GM08714 (cell line): ENCODE data around the gene HSF2BP.
A peak's percentile ranks its signal among the peaks of the same experiment; 100 is the strongest.
"Not testable (repeated sequence)": the region's sequence is repeated elsewhere in the genome, so short reads cannot be mapped to it uniquely, and the experiment has no call there.

Source experiments
- H3K4me3 ChIP-seq: fragments of 200-500 bp; sonication (Bioruptor generic); 2 replicates; pipeline ENCODE4 v1.5.1; 2014; ENCODE audit warnings: mild to moderate bottlenecking, low read length, inconsistent platforms
- ZNF274 ChIP-seq: IDR thresholded peaks from 2 replicates; pipeline ENCODE4 v1.6.1; 2012; ENCODE audit warnings: mild to moderate bottlenecking, low read depth, low read length

HSF2BP gene

GRCh38 chr21:43659136-43660000 lies at the start of gene HSF2BP, which contains the start of gene RRP1B:
HSF2BP (minus strand) TSS chr21:43659488; CDS start chr21:43658096, 1,392 bp downstream.
RRP1B (plus strand) TSS chr21:43659560; CDS start chr21:43659665, 105 bp downstream.
- no peak for TF ChIP-seq ZNF274
- H3K4me3 ChIP-seq: peak within 1 kb of the TSS; percentile 76

DNA sequence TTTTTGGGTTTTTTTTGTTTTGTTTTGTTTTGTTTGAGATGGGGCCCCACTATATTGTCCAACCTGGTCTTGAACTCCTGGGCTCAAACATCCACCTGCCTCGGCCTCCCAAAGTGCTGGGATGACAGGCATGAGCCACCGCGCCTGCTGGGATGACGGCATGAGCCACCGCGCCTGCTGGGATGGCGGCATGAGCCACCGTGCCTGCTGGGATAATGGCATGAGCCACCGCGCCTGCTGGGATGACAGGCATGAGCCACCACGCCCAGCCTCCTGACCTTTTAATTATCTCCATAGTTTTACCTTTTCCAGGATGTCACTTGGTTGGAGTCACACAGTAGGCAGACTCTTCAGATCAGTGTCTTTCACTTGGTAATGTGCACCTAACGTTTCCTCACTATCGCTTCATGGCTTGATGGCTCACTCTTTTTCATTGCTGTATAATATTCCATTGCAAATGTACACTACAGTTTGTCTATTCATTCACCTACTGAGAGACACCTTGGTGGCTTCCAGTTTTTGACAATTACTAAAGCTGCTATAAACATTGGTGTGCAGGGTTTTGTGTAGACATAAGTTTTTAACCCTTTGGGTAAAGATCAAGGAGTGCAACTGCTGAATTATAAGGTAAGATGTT lies 49.6 kb upstream of the HSF2BP start:
- H3K4me3 ChIP-seq: no peak overlapping the region
- no peak for TF ChIP-seq ZNF274

GRCh38 chr21:43707462-43707861 lies 48.2 kb upstream of the HSF2BP start:
- H3K4me3 ChIP-seq: no peak overlapping the region
- no peak for TF ChIP-seq ZNF274

DNA sequence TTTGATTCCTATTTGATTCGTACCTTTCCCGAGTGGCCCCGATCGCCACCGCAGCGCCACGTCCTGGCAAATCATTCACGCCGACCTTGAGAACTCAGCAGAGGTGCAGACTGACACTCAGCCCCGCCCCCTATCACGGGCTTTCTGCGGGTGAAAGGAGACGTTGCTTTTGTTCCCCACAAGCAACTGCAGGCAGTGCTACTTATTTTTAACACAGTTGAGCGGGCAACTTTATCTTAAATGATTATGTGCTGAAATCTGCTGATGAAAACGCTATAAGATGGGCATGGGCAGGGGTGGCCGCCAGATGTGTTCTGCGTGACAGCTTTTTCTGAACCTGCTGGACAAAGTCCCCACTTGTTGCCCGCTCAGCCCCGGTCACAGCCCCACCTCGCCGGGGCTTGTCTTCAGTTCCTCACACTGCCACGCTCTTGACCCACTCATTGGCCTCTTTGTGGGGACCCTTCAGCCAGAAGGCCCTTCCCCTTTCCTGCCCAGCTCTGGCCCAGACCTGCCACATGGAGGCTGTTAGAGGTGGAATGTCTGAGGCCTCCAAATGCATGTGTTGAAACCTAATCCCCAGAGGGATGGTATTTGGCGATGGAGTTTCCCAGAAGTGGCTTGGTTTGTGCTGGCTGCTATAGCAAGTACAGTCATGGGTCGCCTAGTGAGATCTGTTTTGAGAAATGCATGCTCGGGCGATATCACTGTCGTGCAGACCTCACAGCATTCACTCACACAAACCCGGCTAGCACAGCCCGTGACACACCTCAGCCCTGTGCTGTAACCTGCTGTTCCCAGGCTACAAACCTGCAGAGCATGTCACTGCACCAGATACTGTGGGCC lies 44.0 kb upstream of the HSF2BP start:
- no peak overlapping the region for H3K4me3 ChIP-seq
- TF ChIP-seq ZNF274: no peak

DNA sequence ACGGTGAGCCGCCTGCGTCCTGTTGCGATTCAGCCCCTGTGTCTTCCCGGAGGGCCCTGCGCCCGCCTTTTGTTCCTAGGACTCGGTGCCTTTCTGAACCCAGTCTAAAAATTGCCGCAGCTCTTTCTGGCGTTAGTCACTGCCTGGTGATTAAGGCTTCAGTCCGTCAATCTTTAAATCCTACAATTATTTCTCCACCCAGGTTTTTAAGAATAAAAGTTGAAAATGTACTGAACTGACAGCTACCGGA lies 43.4 kb upstream of the HSF2BP start:
- no peak for TF ChIP-seq ZNF274
- no peak overlapping the region for H3K4me3 ChIP-seq

DNA sequence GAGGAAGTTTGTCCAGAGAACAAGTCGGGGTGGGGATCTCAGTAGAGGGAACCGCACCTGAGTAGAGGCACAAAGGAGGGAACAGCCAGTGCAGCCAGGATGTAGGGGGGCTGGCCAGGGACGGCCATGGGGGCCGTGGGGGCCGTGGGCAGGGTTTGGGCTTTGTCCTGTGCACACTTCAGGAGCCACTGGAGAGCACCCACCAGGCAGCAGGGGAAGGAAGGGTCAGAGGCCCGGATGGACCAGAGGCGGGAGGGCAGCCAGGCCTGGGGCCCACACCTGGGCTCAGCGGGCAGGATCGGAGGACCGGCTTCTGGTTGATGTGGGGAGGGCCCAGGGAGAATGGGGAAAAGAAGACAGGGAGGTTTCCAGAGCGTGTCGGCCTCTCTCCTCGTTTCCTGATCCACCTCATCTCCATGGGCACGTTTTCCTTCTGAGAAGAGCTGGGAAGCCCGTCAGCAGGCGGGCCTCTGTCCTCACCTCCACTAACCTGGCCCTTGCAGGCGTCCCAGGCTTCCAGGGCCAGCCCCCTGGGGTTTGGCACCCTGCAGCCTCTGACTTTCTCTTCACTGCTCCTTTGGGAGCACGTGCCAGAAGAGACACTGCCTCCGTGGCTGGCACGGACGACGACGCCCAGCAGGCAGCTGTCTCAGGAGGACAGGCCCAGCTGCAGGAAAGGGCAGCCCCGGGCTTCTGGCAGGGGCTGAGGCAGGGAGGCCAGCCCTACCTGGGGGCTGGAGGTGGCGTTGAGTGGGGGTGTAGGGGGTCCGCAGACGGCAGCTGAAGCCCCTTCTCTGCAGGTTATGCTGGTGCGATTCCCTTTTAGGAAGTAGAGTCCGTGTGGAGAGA lies 42.9 kb upstream of the HSF2BP start:
- no peak for TF ChIP-seq ZNF274
- no peak overlapping the region for H3K4me3 ChIP-seq

- no peak for TF ChIP-seq ZNF274
- no peak overlapping the region for H3K4me3 ChIP-seq
These were observed 40.8 kb upstream of the HSF2BP start for GRCh38 chr21:43699933-43700599.

- H3K4me3 ChIP-seq: not testable (repeated sequence)
These were observed 40.1 kb upstream of the HSF2BP start for GRCh38 chr21:43699492-43699777.

- no peak overlapping the region for H3K4me3 ChIP-seq
- TF ChIP-seq ZNF274: no peak
These were observed 38.7 kb upstream of the HSF2BP start for GRCh38 chr21:43697758-43698643.

DNA sequence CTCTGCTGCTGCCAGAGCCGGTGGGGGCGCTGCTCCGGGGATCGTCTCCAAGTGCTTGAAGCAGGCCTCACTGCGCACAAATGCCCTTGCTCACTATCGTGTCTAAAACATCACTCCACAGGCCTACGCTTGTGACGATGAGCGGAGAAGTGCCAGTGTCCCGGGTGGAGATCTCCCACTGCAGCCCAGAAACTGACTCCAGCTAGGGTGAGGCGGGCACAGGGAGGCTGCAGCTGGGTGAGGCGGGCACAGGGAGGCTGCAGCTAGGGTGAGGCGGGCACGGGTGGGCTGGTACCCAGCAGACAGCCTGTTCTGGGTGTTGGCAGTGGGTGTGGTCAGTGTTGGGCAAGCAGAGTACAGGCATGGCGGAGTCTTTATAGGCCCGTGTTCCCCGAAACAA lies 36.9 kb upstream of the HSF2BP start:
- H3K4me3 ChIP-seq: no peak overlapping the region
- no peak for TF ChIP-seq ZNF274

- no peak overlapping the region for H3K4me3 ChIP-seq
- no peak for TF ChIP-seq ZNF274
These were observed 35.3 kb upstream of the HSF2BP start for GRCh38 chr21:43694437-43695079.

DNA sequence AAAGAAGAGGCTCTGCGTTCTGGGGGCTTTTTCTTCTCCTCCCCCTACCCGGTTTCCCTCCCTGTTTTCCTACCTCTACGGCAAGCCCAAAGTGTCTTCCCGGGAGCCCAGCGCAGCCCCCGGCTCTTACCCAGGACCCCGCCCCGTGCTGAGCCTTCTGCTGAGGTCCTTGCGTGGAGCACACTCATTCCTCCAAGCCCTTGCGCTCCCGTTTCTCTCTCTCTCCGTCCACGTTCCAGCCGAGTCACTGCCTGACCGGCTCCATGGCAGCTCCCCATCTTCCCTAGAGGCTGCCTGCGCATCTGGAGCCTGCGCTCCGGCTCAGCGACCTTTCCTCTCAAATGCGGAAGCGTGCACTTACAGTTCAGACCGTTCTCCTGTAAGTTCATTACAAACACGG lies 34.7 kb upstream of the HSF2BP start:
- no peak overlapping the region for H3K4me3 ChIP-seq
- TF ChIP-seq ZNF274: no peak
